T-cell (primary cell): ENCODE results near the gene MCAM. TPM values are rescaled to one million over a fixed set of nuclear protein-coding genes. Genes with fewer than 3 reads are reported as not detected.
A peak's percentile ranks its signal among the peaks of the same experiment; 100 is the strongest.

Experiments used
- ATAC-seq, 4 experiments: fragments of 200-7000 bp in 3 of 4; fragments of 150-1000 bp in 1 of 4; cut with Tn5 transposase; replicated peaks in 1 of 4; 1 replicate in 3 of 4; 2 replicates in 1 of 4; pipeline ENCODE4 v1.10.0; 2021; ENCODE audit warnings: moderate library complexity in 3 of 4, mild to moderate bottlenecking in 2 of 4, moderate number of reproducible peaks in 1 of 4
- CTCF ChIA-PET, 2 donors: fragments of 300-600 bp; sonication (Branson Sonifier 250); formaldehyde crosslinking; loops; one replicate each; lab custom pipeline; 2022; ENCODE audit warnings: antibody characterized with exemption in 2 of 2; lab: Charles Lee
- POLR2A ChIA-PET, 2 donors: fragments of 300-600 bp; sonication (Branson Sonifier 250); formaldehyde crosslinking; loops; one replicate each; lab custom pipeline; 2022; ENCODE audit warnings: antibody characterized with exemption in 2 of 2; lab: Charles Lee
- DNase-seq, 35 experiments: peaks; one replicate each; pipeline versions ENCODE4 v3.0.0 to v3.0.0-alpha.2; 2013 to 2023
- H3K27ac ChIP-seq: one replicate; pipeline ENCODE4 v1.5.1; 2013; ENCODE audit warnings: low read length
- H3K27me3 ChIP-seq, 2 experiments: replicated peaks in 1 of 2; 1 replicate in 1 of 2; 2 replicates in 1 of 2; pipeline versions ENCODE4 v1.6.1 to v1.7.0; 2013; ENCODE audit warnings: low read length in 1 of 2, mixed read lengths in 1 of 2; ENCODE audit not compliant: control insufficient read depth in 2 of 2, insufficient read depth in 2 of 2; ENCODE audit errors: extremely low read depth in 1 of 2
- H3K36me3 ChIP-seq, 2 donors: 1 replicate in 1 of 2; 2 replicates in 1 of 2; pipeline versions ENCODE4 v1.6.1 to v1.7.0; 2013; ENCODE audit warnings: low read length in 1 of 2; ENCODE audit not compliant: control insufficient read depth in 2 of 2, insufficient read depth in 1 of 2; ENCODE audit errors: extremely low read depth in 1 of 2
- H3K4me1 ChIP-seq, 2 experiments: 1 replicate in 1 of 2; 2 replicates in 1 of 2; pipeline versions ENCODE4 v1.6.1 to v1.7.0; 2013; ENCODE audit warnings: low read length in 2 of 2, mixed read lengths in 1 of 2; ENCODE audit not compliant: insufficient read depth in 2 of 2, control insufficient read depth in 1 of 2; ENCODE audit errors: extremely low read depth in 1 of 2
- H3K4me3 ChIP-seq, 2 donors: 1 replicate in 1 of 2; 2 replicates in 1 of 2; pipeline versions ENCODE4 v1.5.1 to v1.7.0; 2013; ENCODE audit warnings: mild to moderate bottlenecking in 2 of 2, low read length in 1 of 2, moderate library complexity in 1 of 2; ENCODE audit not compliant: control insufficient read depth in 1 of 2; ENCODE audit errors: extremely low read depth in 1 of 2
- H3K9me3 ChIP-seq: 2 replicates; pipeline ENCODE4 v1.7.0; 2013
- H3K27ac Mint-ChIP-seq, 2 donors: one replicate each; pipeline ENCODE4 v1.8.0; 2020 to 2021; ENCODE audit warnings: mild to moderate bottlenecking in 2 of 2, mixed read lengths in 2 of 2
- H3K27me3 Mint-ChIP-seq, 2 donors: one replicate each; pipeline ENCODE4 v1.8.0; 2021 to 2022; ENCODE audit warnings: mixed read lengths in 2 of 2
- H3K36me3 Mint-ChIP-seq: one replicate; pipeline ENCODE4 v1.8.0; 2021; ENCODE audit warnings: mixed read lengths
- H3K4me1 Mint-ChIP-seq, 3 donors: one replicate each; pipeline ENCODE4 v1.8.0; 2020 to 2022; ENCODE audit warnings: mixed read lengths in 3 of 3, mild to moderate bottlenecking in 1 of 3
- H3K4me3 Mint-ChIP-seq, 3 donors: one replicate each; pipeline ENCODE4 v1.8.0; 2020 to 2022; ENCODE audit warnings: mild to moderate bottlenecking in 3 of 3, mixed read lengths in 3 of 3, moderate library complexity in 3 of 3
- H3K9me3 Mint-ChIP-seq, 3 donors: one replicate each; pipeline ENCODE4 v1.8.0; 2020 to 2022; ENCODE audit warnings: mixed read lengths in 3 of 3
- WGBS: methylation state at CpG from one replicate; pipeline ENCODE4 v1.1.5; 2013; ENCODE audit warnings: missing lambda C conversion rate; ENCODE audit not compliant: insufficient coverage; 5-methylcytosine and 5-hydroxymethylcytosine counted together
- total RNA-seq, 35 experiments: library from RNA in 6 of 35; stranded (reverse) in 6 of 35; fragments of 120-200 nt in 1 of 35; gene quantifications; one replicate each; pipeline versions ENCODE4 v1.2.1 to v1.2.4 and lab custom pipeline; 2013 to 2026

The MCAM gene
- total RNA-seq, 5 donors from 2014 or later (not counting 1 experiment from before 2014, with no cell fraction given): 0.50 to 10.2 (median 0.76) TPM

- WGBS: 16% methylated on average over 4 of the region's 8 CpGs
- H3K9me3 Mint-ChIP-seq: no peaks in the 10 kb centered on the region
- H3K36me3 ChIP-seq: no peaks in the 10 kb centered on the region
- ChIA-PET CTCF (interaction anchor here (0.5 to 2.1 kb wide), 25 partner anchors 8 to 330 kb away, joined by 3 to 12 read pairs (median 4); partner anchors contain the start of genes CBL (in 2 of the 2) and HINFP (in 1 of the 2)), POLR2A (interaction anchor here in 1 of 2 donors (0.5 kb wide), 1 partner anchor 16 kb away, joined by 5 read pairs; no protein-coding TSS in a partner anchor)
- H3K4me3 ChIP-seq: no peak overlapping the region
- H3K36me3 Mint-ChIP-seq: no peaks in the 10 kb centered on the region
- ATAC-seq: peak in 2 of 4 experiments; percentile 8 to 23
- H3K27me3 ChIP-seq: peaks cover 0 to 21% of the 10 kb centered on the region in 2 experiments
- H3K27ac Mint-ChIP-seq: no peak overlapping the region
- peak overlapping the region in 1 of 3 donors; percentile 31 for H3K4me3 Mint-ChIP-seq
- H3K9me3 ChIP-seq: no peaks in the 10 kb centered on the region
- H3K27ac ChIP-seq: no peak overlapping the region
- H3K27me3 Mint-ChIP-seq: peaks cover 3 to 5% of the 10 kb centered on the region in 2 donors
- peaks cover 2 to 35% of the 10 kb centered on the region in 2 experiments for H3K4me1 ChIP-seq
- DNase-seq: peak; percentile 44 to 85 (median 75)
- peaks cover 20 to 27% (median 20%) of the 10 kb centered on the region in 3 donors for H3K4me1 Mint-ChIP-seq
Observed at GRCh38 chr11:119323532-119324033, 6.7 kb upstream of the MCAM start.

DNA sequence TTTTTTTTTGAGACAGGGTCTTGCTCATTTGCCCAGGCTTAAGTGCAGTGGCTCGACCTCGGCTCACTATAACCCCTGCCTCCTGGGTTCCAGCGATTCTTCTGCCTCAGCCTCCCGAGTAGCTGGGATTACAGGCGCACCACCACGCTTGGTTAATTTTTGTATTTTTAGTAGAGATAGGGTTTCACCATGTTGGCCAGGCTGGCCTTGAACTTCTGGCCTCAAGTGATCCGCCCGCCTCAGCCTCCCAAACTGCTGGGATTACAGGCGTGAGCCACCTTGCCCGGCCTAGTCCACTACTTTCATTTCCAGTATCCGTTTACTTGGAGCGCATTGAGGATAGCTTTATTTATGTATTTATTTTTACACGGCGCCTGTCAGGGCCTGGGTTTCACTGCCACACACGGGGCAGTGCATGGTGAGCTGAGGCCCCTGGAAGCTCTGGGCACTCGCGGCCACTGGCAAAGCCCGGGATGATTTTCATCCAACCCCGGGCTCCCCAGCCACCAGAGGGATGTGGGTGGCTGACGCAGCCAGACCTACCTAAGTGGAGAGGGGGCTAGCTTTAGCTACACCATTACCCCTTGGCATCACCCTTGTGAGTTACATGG lies 6.1 kb upstream of the MCAM start:
- Mint-ChIP-seq H3K9me3 (no peaks in the 10 kb centered on the region), H3K27me3 (peaks cover 3 to 5% of the 10 kb centered on the region in 2 donors), H3K36me3 (no peaks in the 10 kb centered on the region), H3K4me3 (peak overlapping the region in 1 of 3 donors; percentile 83), H3K27ac (no peak overlapping the region), H3K4me1 (peaks cover 20 to 32% (median 21%) of the 10 kb centered on the region in 3 donors)
- H3K27ac ChIP-seq: no peak overlapping the region
- no peak overlapping the region for H3K4me3 ChIP-seq
- H3K36me3 ChIP-seq: no peaks in the 10 kb centered on the region
- ChIA-PET CTCF (interaction anchor here (0.5 to 2.1 kb wide), 21 partner anchors 9 to 1024 kb away, joined by 3 to 12 read pairs (median 4); partner anchors contain the start of genes CBL (in 2 of the 2) and HINFP (in 1 of the 2)), POLR2A (interaction anchor here in 1 of 2 donors (0.6 kb wide), 1 partner anchor 255 kb away, joined by 3 read pairs; the partner anchor contains the start of gene VPS11)
- peaks cover 0 to 26% of the 10 kb centered on the region in 2 experiments for H3K27me3 ChIP-seq
- DNase-seq: no peak
- H3K9me3 ChIP-seq: no peaks in the 10 kb centered on the region
- no peak for ATAC-seq
- WGBS: 90% methylated on average over 7 of the region's 20 CpGs
- peaks cover 2 to 41% of the 10 kb centered on the region in 2 experiments for H3K4me1 ChIP-seq

- no peaks in the 10 kb centered on the region for H3K9me3 Mint-ChIP-seq
- 74% methylated on average over 3 of the region's 6 CpGs for WGBS
- peaks cover 20 to 35% (median 21%) of the 10 kb centered on the region in 3 donors for H3K4me1 Mint-ChIP-seq
- peaks cover 2 to 44% of the 10 kb centered on the region in 2 experiments for H3K4me1 ChIP-seq
- ATAC-seq (no peak), DNase-seq (peak in 1 of 35 experiments; percentile 10)
- H3K27me3 Mint-ChIP-seq: peaks cover 5 to 7% of the 10 kb centered on the region in 2 donors
- H3K36me3 ChIP-seq: no peaks in the 10 kb centered on the region
- no peak overlapping the region for H3K27ac Mint-ChIP-seq
- ChIA-PET CTCF (interaction anchor here (0.7 to 2.1 kb wide), 9 partner anchors 11 to 220 kb away, joined by 3 to 12 read pairs (median 4); partner anchors contain the start of genes CBL (in 1 of the 2) and HINFP (in 1 of the 2)), POLR2A (interaction anchor here in 1 of 2 donors (0.5 to 1.0 kb wide), 3 partner anchors 15 to 409 kb away, joined by 3 read pairs; partner anchors contain the start of gene VPS11)
- H3K27ac ChIP-seq: no peak overlapping the region
- peak overlapping the region in 2 of 3 donors; percentile 4 to 83 for H3K4me3 Mint-ChIP-seq
- H3K9me3 ChIP-seq: no peaks in the 10 kb centered on the region
- H3K27me3 ChIP-seq: peaks cover 0 to 33% of the 10 kb centered on the region in 2 experiments
- no peak overlapping the region for H3K4me3 ChIP-seq
- H3K36me3 Mint-ChIP-seq: no peaks in the 10 kb centered on the region
Observed at GRCh38 chr11:119322360-119322739, 5.4 kb upstream of the MCAM start.

GRCh38 chr11:119320776-119321524 lies 4.0 kb upstream of the MCAM start:
- no peaks in the 10 kb centered on the region for H3K9me3 ChIP-seq
- under 1% methylated on average over 39 of the region's 60 CpGs for WGBS

GRCh38 chr11:119320240-119320775 lies 3.4 kb upstream of the MCAM start:
- Histone ChIP-seq H3K27ac (peak overlapping the region; percentile 57), H3K27me3 (peaks cover 2 to 52% of the 10 kb centered on the region in 2 experiments), H3K9me3 (no peaks in the 10 kb centered on the region), H3K36me3 (no peaks in the 10 kb centered on the region), H3K4me3 (peak overlapping the region; percentile 69 to 80), H3K4me1 (peaks cover 7 to 64% of the 10 kb centered on the region in 2 experiments)
- ChIA-PET POLR2A (no interaction called here), CTCF (interaction anchor here (1.0 to 1.5 kb wide), 3 partner anchors 14 to 55 kb away, joined by 3 to 4 read pairs (median 4); no protein-coding TSS in a partner anchor)
- no peaks in the 10 kb centered on the region for H3K36me3 Mint-ChIP-seq
- ATAC-seq: no peak
- DNase-seq: no peak
- no peak overlapping the region for H3K27ac Mint-ChIP-seq
- peaks cover 5 to 15% of the 10 kb centered on the region in 2 donors for H3K27me3 Mint-ChIP-seq
- peak overlapping the region in 2 of 3 donors; percentile 70 to 76 for H3K4me3 Mint-ChIP-seq
- H3K9me3 Mint-ChIP-seq: no peaks in the 10 kb centered on the region
- H3K4me1 Mint-ChIP-seq: peaks cover 28 to 45% (median 28%) of the 10 kb centered on the region in 3 donors
- 79% methylated on average over 13 of the region's 17 CpGs for WGBS

More at GRCh38 chr11:119320776-119321524, 4.0 kb upstream of the MCAM start:
- Mint-ChIP-seq H3K36me3 (no peaks in the 10 kb centered on the region), H3K9me3 (no peaks in the 10 kb centered on the region), H3K27me3 (peaks cover 5 to 9% of the 10 kb centered on the region in 2 donors), H3K27ac (peak overlapping the region; percentile 44 to 65), H3K4me3 (peak overlapping the region; percentile 76 to 83 (median 80)), H3K4me1 (peaks cover 22 to 38% (median 24%) of the 10 kb centered on the region in 3 donors)
- Histone ChIP-seq H3K4me3 (peak overlapping the region; percentile 69 to 80), H3K36me3 (no peaks in the 10 kb centered on the region), H3K4me1 (peaks cover 4 to 58% of the 10 kb centered on the region in 2 experiments), H3K27ac (peak overlapping the region; percentile 57), H3K27me3 (peaks cover 0 to 46% of the 10 kb centered on the region in 2 experiments)
- ChIA-PET POLR2A (interaction anchor here in 1 of 2 donors (1.0 kb wide), 1 partner anchor 14 kb away, joined by 3 read pairs; no protein-coding TSS in a partner anchor), CTCF (interaction anchor here (0.7 to 1.8 kb wide), 9 partner anchors 14 to 253 kb away, joined by 3 to 10 read pairs (median 4); partner anchors contain the start of genes HMBS (in 1 of the 2) and VPS11 (in 1 of the 2))
- ATAC-seq (peak; percentile 70 to 73 (median 72)), DNase-seq (peak in 27 of 35 experiments; percentile 21 to 67 (median 45))
